Measurements from ENCODE around the gene SAMD10. TPM values are rescaled to one million over a fixed set of nuclear protein-coding genes. Genes with fewer than 3 reads are reported as not detected.
A peak's percentile ranks its signal among the peaks of the same experiment; 100 is the strongest.

SAMD10 gene
- total and polyA plus RNA-seq, 4 donors = 0.74 to 3.4 (median 2.1) TPM

- Histone ChIP-seq H3K36me3 (ENCODE audit: control insufficient read depth in 4 of 4, insufficient read depth in 3 of 4, low read depth in 1 of 4, low read length in 3 of 4) (peaks cover 7 to 26% (median 13%) of the 10 kb centered on the region in 4 donors), H3K27ac (ENCODE audit: low read depth in 1 of 2, low read length in 2 of 2) (peak overlapping the region; percentile 38 to 84), H3K27me3 (ENCODE audit: control insufficient read depth in 4 of 4, insufficient read depth in 4 of 4, low read length in 3 of 4) (no peaks in the 10 kb centered on the region), H3K4me1 (ENCODE audit: control insufficient read depth in 4 of 4, insufficient read depth in 4 of 4, low read length in 3 of 4) (peaks cover 11 to 34% (median 27%) of the 10 kb centered on the region in 4 donors), H3K9ac (ENCODE audit: low read depth in 1 of 2, low read length in 2 of 2) (no peak overlapping the region), H3K4me3 (ENCODE audit: low read depth in 1 of 3, low read length in 3 of 3) (peak overlapping the region in 2 of 3 donors; percentile 78 to 94), H3K9me3 (ENCODE audit: control insufficient read depth in 4 of 4, low read length in 3 of 4) (no peaks in the 10 kb centered on the region)
- 72% methylated on average over 14 of the region's 14 CpGs for WGBS
- TF ChIP-seq YY1 (IDR thresholded peaks at IDR 0.05) (no peak), SP1 (IDR thresholded peaks at IDR 0.05) (no peak), RAD21 (IDR thresholded peaks at IDR 0.05) (no peak), FOXA2 (IDR thresholded peaks at IDR 0.05) (no peak), NR2F2 (IDR thresholded peaks at IDR 0.05) (no peak), CTCF (IDR thresholded peaks at IDR 0.05; ENCODE audit: low read depth, low read length, missing input control) (no peak), EGR1 (IDR thresholded peaks at IDR 0.05; ENCODE audit: low read depth in 2 of 2) (no peak), RXRA (IDR thresholded peaks at IDR 0.05) (no peak), TAF1 (conservative IDR thresholded peaks at IDR 0.05) (no peak), JUND (IDR thresholded peaks at IDR 0.05) (no peak), ATF3 (IDR thresholded peaks at IDR 0.05) (no peak), GABPA (IDR thresholded peaks at IDR 0.05 in 1 of 2, conservative IDR thresholded peaks at IDR 0.05 in 1 of 2) (no peak), MAX (IDR thresholded peaks at IDR 0.05) (no peak)
- DNase-seq (ENCODE audit: low spot score) = no peak
Observed at GRCh38 chr20:63968136-63968927, 11.1 kb downstream of the SAMD10 start.

GRCh38 chr20:63967330-63968135 is 11.9 kb downstream of the SAMD10 start:
- Histone ChIP-seq H3K27ac (ENCODE audit: low read depth in 1 of 2, low read length in 2 of 2) (peak overlapping the region in 1 of 2 donors; percentile 33), H3K27me3 (ENCODE audit: control insufficient read depth in 4 of 4, insufficient read depth in 4 of 4, low read length in 3 of 4) (no peaks in the 10 kb centered on the region), H3K4me1 (ENCODE audit: control insufficient read depth in 4 of 4, insufficient read depth in 4 of 4, low read length in 3 of 4) (peaks cover 11 to 26% (median 23%) of the 10 kb centered on the region in 4 donors), H3K9me3 (ENCODE audit: control insufficient read depth in 4 of 4, low read length in 3 of 4) (no peaks in the 10 kb centered on the region), H3K36me3 (ENCODE audit: control insufficient read depth in 4 of 4, insufficient read depth in 3 of 4, low read depth in 1 of 4, low read length in 3 of 4) (peaks cover 10 to 34% (median 15%) of the 10 kb centered on the region in 4 donors), H3K4me3 (ENCODE audit: low read depth in 1 of 3, low read length in 3 of 3) (no peak overlapping the region), H3K9ac (ENCODE audit: low read depth in 1 of 2, low read length in 2 of 2) (no peak overlapping the region)
- TF ChIP-seq FOXA1 (IDR thresholded peaks at IDR 0.05) = no peak
- TF ChIP-seq MAX (IDR thresholded peaks at IDR 0.05) = no peak
- TF ChIP-seq RAD21 (IDR thresholded peaks at IDR 0.05) = no peak
- no peak for TF ChIP-seq CTCF (IDR thresholded peaks at IDR 0.05; ENCODE audit: low read depth, low read length, missing input control)
- 94% methylated on average over 28 of the region's 28 CpGs for WGBS
- no peak for DNase-seq (ENCODE audit: low spot score)
